ENCODE measurements around the gene SKIC8. TPM values are rescaled to one million over a fixed set of nuclear protein-coding genes. Genes with fewer than 3 reads are reported as not detected.

SKIC8 gene
- total RNA-seq, 4 donors from 2014 or later = 55.2 to 62.2 (median 59.4) TPM

DNA sequence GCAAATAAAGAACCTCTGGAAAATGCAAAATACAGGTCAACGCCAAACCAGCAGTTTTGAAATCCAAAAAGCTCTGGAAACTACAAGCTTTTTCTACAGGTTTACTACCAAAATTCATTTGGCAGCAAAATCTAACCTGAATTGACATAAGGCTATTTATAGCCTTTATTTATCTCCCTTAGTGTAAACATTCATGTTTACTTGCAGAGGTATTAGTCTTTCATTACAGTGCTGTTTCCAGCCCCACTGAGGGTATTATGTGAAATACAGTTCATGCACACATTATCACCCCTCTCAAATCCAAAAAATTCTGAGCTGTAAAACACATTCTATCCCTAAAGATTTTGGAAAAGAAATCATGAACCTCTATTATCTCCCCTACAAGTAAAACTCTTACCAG is 7.2 kb downstream of the SKIC8 start:
- intact Hi-C loops (cut with DNase I; ENCODE audit: low total_unique reads) = no loop called here
- DNase-seq (ENCODE audit: low spot score in 2 of 2) = no peak
- WGBS, 2 donors = 53 to 91% methylated on average over 1 of the region's 1 CpG
- no peak overlapping the region for H3K4me3 ChIP-seq (ENCODE audit: low read depth, poor library complexity, severe bottlenecking)
- TF ChIP-seq, protein P1, sequence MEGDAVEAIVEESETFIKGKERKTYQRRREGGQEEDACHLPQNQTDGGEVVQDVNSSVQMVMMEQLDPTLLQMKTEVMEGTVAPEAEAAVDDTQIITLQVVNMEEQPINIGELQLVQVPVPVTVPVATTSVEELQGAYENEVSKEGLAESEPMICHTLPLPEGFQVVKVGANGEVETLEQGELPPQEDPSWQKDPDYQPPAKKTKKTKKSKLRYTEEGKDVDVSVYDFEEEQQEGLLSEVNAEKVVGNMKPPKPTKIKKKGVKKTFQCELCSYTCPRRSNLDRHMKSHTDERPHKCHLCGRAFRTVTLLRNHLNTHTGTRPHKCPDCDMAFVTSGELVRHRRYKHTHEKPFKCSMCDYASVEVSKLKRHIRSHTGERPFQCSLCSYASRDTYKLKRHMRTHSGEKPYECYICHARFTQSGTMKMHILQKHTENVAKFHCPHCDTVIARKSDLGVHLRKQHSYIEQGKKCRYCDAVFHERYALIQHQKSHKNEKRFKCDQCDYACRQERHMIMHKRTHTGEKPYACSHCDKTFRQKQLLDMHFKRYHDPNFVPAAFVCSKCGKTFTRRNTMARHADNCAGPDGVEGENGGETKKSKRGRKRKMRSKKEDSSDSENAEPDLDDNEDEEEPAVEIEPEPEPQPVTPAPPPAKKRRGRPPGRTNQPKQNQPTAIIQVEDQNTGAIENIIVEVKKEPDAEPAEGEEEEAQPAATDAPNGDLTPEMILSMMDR (IDR thresholded peaks at IDR 0.05) = no peak
- no peak for TF ChIP-seq POLR2A (IDR thresholded peaks at IDR 0.05)

DNA sequence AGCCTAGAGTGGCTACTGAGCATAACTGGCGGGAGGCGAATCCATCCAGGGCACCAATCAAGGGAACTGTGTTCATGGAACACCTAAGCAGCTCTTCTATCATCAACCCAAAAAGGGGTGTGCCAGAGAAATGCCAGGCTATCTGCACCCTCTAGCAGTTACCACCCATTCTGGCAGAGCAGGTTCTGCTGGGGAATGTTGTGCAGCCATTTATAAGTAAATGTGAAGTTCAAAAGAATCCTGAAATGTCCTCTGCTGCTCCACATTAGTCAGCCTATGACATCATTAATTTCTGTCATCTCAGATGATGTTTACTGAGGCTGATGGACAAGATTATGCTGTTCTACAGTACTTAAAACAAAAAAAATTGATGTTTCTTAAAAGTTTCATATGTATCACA is 7.7 kb downstream of the SKIC8 start:
- no peak overlapping the region for H3K4me3 ChIP-seq (ENCODE audit: low read depth, poor library complexity, severe bottlenecking)
- WGBS, 2 donors = 69 to 91% methylated on average over 2 of the region's 2 CpGs
- intact Hi-C loops (cut with DNase I; ENCODE audit: low total_unique reads) = no loop called here
- peak in 1 of 2 donors; percentile 39 for DNase-seq (ENCODE audit: low spot score in 2 of 2)
- TF ChIP-seq POLR2A (IDR thresholded peaks at IDR 0.05) = no peak
- TF ChIP-seq, protein P1 (IDR thresholded peaks at IDR 0.05) = no peak

DNA sequence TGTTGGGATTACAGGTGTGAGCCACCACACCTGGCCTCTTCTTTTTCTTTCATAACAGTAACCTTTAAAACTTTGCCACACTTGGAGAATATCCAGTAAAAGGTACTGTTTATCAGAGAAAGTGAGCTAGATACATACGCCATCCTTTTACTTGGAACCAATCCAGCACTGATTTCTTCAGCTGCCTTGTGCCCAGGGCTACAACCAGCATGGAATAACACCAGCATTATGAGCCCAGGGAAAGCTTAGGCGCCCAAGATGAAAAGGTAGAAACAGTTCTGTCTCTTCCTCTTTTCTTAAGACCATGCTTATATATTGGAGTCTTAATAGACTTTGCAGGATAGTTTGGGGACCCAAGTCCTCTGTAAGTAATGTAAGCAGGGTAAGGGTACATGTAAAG is 8.4 kb downstream of the SKIC8 start:
- no peak overlapping the region for H3K4me3 ChIP-seq (ENCODE audit: low read depth, poor library complexity, severe bottlenecking)
- peak in 1 of 2 donors; percentile 57 for DNase-seq (ENCODE audit: low spot score in 2 of 2)
- TF ChIP-seq, protein P1 (IDR thresholded peaks at IDR 0.05) = no peak
- TF ChIP-seq POLR2A (IDR thresholded peaks at IDR 0.05) = no peak
- intact Hi-C loops (cut with DNase I; ENCODE audit: low total_unique reads) = no loop called here
- WGBS, 2 donors = 38 to 55% methylated on average over 2 of the region's 2 CpGs

DNA sequence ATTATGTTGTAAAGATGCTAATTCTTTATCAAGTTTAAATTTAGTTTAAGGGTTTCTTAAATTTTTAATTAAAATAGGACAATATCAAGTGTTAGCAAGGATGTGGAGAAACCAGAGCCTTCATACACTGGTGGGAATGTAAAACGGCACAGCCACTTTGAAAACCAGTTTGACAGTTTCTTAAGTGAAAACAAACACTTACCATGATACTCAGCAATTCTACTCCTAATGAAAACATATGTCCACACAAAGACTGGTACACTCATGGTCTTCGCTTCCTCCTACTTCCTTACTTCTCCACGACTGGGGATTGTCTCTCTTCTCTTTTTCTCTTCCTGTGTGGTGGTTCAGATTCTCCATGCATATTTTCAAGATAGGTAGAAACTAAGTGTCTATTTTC is 9.2 kb downstream of the SKIC8 start:
- intact Hi-C loops (cut with DNase I; ENCODE audit: low total_unique reads) = no loop called here
- WGBS, 2 donors = 76 to 79% methylated on average over 3 of the region's 3 CpGs
- no peak for DNase-seq (ENCODE audit: low spot score in 2 of 2)

DNA sequence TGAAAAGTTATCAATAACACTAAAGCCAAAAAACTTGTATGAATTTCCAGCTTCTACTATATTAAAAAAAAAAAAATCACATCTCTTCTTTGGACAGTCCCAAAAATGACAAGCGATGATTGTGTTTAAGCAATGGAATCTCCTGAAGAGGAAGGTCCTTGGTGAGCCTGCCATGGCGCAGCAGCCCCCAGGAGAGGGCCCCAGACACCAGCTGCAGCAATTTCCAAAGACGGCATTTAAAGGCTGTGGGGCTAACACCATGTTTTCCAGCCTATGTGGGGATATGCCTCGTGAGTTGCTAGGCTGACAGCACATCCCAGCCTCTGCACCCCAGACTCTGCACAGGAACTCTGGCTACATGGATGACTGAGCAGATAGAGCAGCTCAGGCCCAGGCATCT is 14.7 kb downstream of the SKIC8 start:
- intact Hi-C loops (cut with DNase I; ENCODE audit: low total_unique reads) = no loop called here
- H3K4me3 ChIP-seq (ENCODE audit: low read depth, poor library complexity, severe bottlenecking) = no peak overlapping the region
- peak in 1 of 2 donors; percentile 32 for DNase-seq (ENCODE audit: low spot score in 2 of 2)
- 80 to 81% methylated on average over 4 of the region's 4 CpGs for WGBS, 2 donors
- TF ChIP-seq POLR2A (IDR thresholded peaks at IDR 0.05) = no peak
- TF ChIP-seq, protein P1 (IDR thresholded peaks at IDR 0.05) = no peak

More for the DNA sequence above, 9.2 kb downstream of the SKIC8 start:
- no peak for TF ChIP-seq POLR2A (IDR thresholded peaks at IDR 0.05)
- TF ChIP-seq, protein P1 (IDR thresholded peaks at IDR 0.05) = no peak
- no peak overlapping the region for H3K4me3 ChIP-seq (ENCODE audit: low read depth, poor library complexity, severe bottlenecking)

DNA sequence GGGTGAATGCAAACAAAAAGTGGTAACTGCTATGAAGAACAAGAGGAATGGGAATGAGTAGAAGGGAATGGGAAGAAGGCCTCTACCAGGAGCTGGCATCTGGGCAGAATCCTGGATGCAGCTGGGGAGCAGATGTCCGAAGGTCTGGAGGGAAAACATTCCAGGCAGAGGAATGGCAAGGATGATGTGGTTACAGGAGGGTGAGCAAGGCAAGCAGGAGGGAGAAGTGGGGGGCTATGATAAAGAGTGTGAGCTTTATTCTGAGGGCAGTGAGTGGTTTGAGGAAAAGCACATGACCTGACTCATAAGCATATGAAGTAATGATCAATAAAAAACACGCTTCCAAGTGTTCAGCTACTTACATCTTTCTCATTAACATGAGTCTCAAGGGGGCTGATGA is 17.1 kb downstream of the SKIC8 start:
- DNase-seq (ENCODE audit: low spot score in 2 of 2) = peak in 1 of 2 donors; percentile 49
- H3K4me3 ChIP-seq (ENCODE audit: low read depth, poor library complexity, severe bottlenecking) = no peak overlapping the region
- WGBS, 2 donors = 71 to 78% methylated on average over 2 of the region's 2 CpGs
- TF ChIP-seq POLR2A (IDR thresholded peaks at IDR 0.05) = no peak
- TF ChIP-seq, protein P1 (IDR thresholded peaks at IDR 0.05) = no peak
- intact Hi-C loops (cut with DNase I; ENCODE audit: low total_unique reads) = no loop called here
